Stimulated activated CD8-positive, alpha-beta memory T cell treated with anti-CD3 and anti-CD28 coated beads, Interleukin-15, amount 100 ng/mL, for 24 hours (primary cell): Measurements from ENCODE around the gene DLK2.
"Not testable (repeated sequence)": the region's sequence is repeated elsewhere in the genome, so short reads cannot be mapped to it uniquely, and the experiment has no call there.

ENCODE experiments used
- DNase-seq: peaks from one replicate; pipeline ENCODE4 v3.0.0-alpha.2; 2020; ENCODE audit warnings: low read depth

The DLK2 gene

GRCh38 chr6:43426928-43427405 is 28.4 kb downstream of the DLK2 start:
- DNase-seq: no peak

- not testable (repeated sequence) for DNase-seq
Measured at GRCh38 chr6:43425083-43425482, 30.3 kb downstream of the DLK2 start.

GRCh38 chr6:43421831-43422230 is 33.5 kb downstream of the DLK2 start:
- DNase-seq: no peak

GRCh38 chr6:43420012-43420709 is 35.2 kb downstream of the DLK2 start:
- no peak for DNase-seq

GRCh38 chr6:43416935-43417334 is 38.4 kb downstream of the DLK2 start:
- no peak for DNase-seq

- DNase-seq: not testable (repeated sequence)
Measured at GRCh38 chr6:43415275-43415674, 40.1 kb downstream of the DLK2 start.

GRCh38 chr6:43413002-43413401 is 42.3 kb downstream of the DLK2 start:
- DNase-seq: no peak

- DNase-seq: no peak
Measured at GRCh38 chr6:43412541-43412940, 42.8 kb downstream of the DLK2 start.

- not testable (repeated sequence) for DNase-seq
Measured at GRCh38 chr6:43410776-43411175, 44.6 kb downstream of the DLK2 start.

GRCh38 chr6:43408259-43408658 is 47.1 kb downstream of the DLK2 start:
- no peak for DNase-seq

GRCh38 chr6:43407296-43407695 is 48.1 kb downstream of the DLK2 start:
- no peak for DNase-seq

GRCh38 chr6:43405354-43405753 is 50.0 kb downstream of the DLK2 start:
- DNase-seq: no peak

- no peak for DNase-seq
Measured at GRCh38 chr6:43402820-43403219, 52.5 kb downstream of the DLK2 start.

GRCh38 chr6:43401730-43402129 is 53.6 kb downstream of the DLK2 start:
- DNase-seq: no peak
